Mesenchymal stem cell (in vitro differentiated cells and primary cell): ENCODE data around the gene NUDT16L1.

Experiments used
- DNase-seq: peaks from one replicate; pipeline ENCODE4 v3.0.0-alpha.2; 2013
- H2AFZ ChIP-seq: one replicate; pipeline ENCODE4 v1.6.1; 2013; ENCODE audit warnings: low read depth, mild to moderate bottlenecking, control low read depth, inconsistent platforms, low read length, moderate library complexity
- H2AK5ac ChIP-seq: 2 replicates; pipeline ENCODE4 v1.6.1; 2013; ENCODE audit warnings: low read length, moderate library complexity, mild to moderate bottlenecking, inconsistent platforms; ENCODE audit not compliant: severe bottlenecking
- H2BK120ac ChIP-seq: one replicate; pipeline ENCODE4 v1.6.1; 2013; ENCODE audit warnings: low read depth, mild to moderate bottlenecking, inconsistent platforms, low read length, moderate library complexity
- H2BK12ac ChIP-seq, 2 experiments: one replicate each; pipeline ENCODE4 v1.6.1; 2013; ENCODE audit warnings: inconsistent platforms in 2 of 2, low read length in 2 of 2, mild to moderate bottlenecking in 2 of 2, moderate library complexity in 2 of 2, control low read depth in 1 of 2
- H2BK15ac ChIP-seq: one replicate; pipeline ENCODE4 v1.6.1; 2013; ENCODE audit warnings: mild to moderate bottlenecking, low read depth, inconsistent platforms; ENCODE audit not compliant: poor library complexity, severe bottlenecking
- H2BK5ac ChIP-seq: 2 replicates; pipeline ENCODE4 v1.6.1; 2013; ENCODE audit warnings: low read depth, mild to moderate bottlenecking, low read length, control low read depth, inconsistent platforms; ENCODE audit not compliant: poor library complexity, severe bottlenecking
- H3K14ac ChIP-seq, 2 experiments: one replicate each; pipeline ENCODE4 v1.6.1; 2013; ENCODE audit warnings: inconsistent platforms in 2 of 2, low read length in 2 of 2, control low read depth in 1 of 2, mild to moderate bottlenecking in 1 of 2, moderate library complexity in 1 of 2
- H3K18ac ChIP-seq, 2 experiments: one replicate each; pipeline ENCODE4 v1.6.1; 2013; ENCODE audit warnings: inconsistent platforms in 2 of 2, low read length in 2 of 2, control low read depth in 1 of 2, low read depth in 1 of 2, mild to moderate bottlenecking in 1 of 2
- H3K23ac ChIP-seq, 2 experiments: one replicate each; pipeline ENCODE4 v1.6.1; 2013; ENCODE audit warnings: inconsistent platforms in 2 of 2, low read length in 2 of 2, mild to moderate bottlenecking in 2 of 2, moderate library complexity in 2 of 2, control low read depth in 1 of 2
- H3K27ac ChIP-seq: 2 replicates; pipeline ENCODE4 v1.5.1; 2013; ENCODE audit warnings: mild to moderate bottlenecking, moderate library complexity, low read length, control low read depth, inconsistent platforms; ENCODE audit not compliant: poor library complexity, severe bottlenecking
- H3K27me3 ChIP-seq, 2 experiments: 2 replicates each; pipeline versions ENCODE4 v1.6.1 to v1.7.0; 2013; ENCODE audit warnings: low read length in 2 of 2, mild to moderate bottlenecking in 2 of 2, moderate library complexity in 2 of 2, control low read depth in 1 of 2, inconsistent platforms in 1 of 2; ENCODE audit not compliant: control insufficient read depth in 1 of 2, insufficient read depth in 1 of 2
- H3K36me3 ChIP-seq, 2 experiments: 2 replicates each; pipeline versions ENCODE4 v1.6.1 to v1.7.0; 2013; ENCODE audit warnings: low read length in 2 of 2, control low read depth in 1 of 2, inconsistent platforms in 1 of 2, low read depth in 1 of 2, mild to moderate bottlenecking in 1 of 2; ENCODE audit not compliant: insufficient read depth in 2 of 2, control insufficient read depth in 1 of 2
- H3K4ac ChIP-seq, 2 experiments: one replicate each; pipeline ENCODE4 v1.6.1; 2013; ENCODE audit warnings: inconsistent platforms in 2 of 2, low read length in 2 of 2, mild to moderate bottlenecking in 2 of 2, moderate library complexity in 2 of 2, control low read depth in 1 of 2, low read depth in 1 of 2
- H3K4me1 ChIP-seq: 2 replicates; pipeline ENCODE4 v1.6.1; 2013; ENCODE audit warnings: low read depth, low read length, control low read depth; ENCODE audit not compliant: control insufficient read depth, insufficient read depth
- H3K4me2 ChIP-seq: 2 replicates; pipeline ENCODE4 v1.6.1; 2013; ENCODE audit warnings: low read length, mild to moderate bottlenecking, inconsistent platforms; ENCODE audit not compliant: poor library complexity, severe bottlenecking
- H3K4me3 ChIP-seq, 2 experiments: 2 replicates each; pipeline versions ENCODE4 v1.5.1 to v1.7.0; 2013; ENCODE audit warnings: low read length in 2 of 2, mild to moderate bottlenecking in 2 of 2, control low read depth in 1 of 2, low read depth in 1 of 2; ENCODE audit not compliant: insufficient read depth in 1 of 2
- H3K79me1 ChIP-seq: replicated peaks from 2 replicates; pipeline ENCODE4 v1.6.1; 2013; ENCODE audit warnings: mild to moderate bottlenecking, control low read depth, low read length, inconsistent platforms; ENCODE audit not compliant: poor library complexity, severe bottlenecking
- H3K9ac ChIP-seq: 2 replicates; pipeline ENCODE4 v1.7.0; 2013; ENCODE audit warnings: mild to moderate bottlenecking, low read length, moderate library complexity
- H3K9me3 ChIP-seq: 2 replicates; pipeline ENCODE4 v1.7.0; 2013; ENCODE audit warnings: mild to moderate bottlenecking, low read length; ENCODE audit not compliant: control insufficient read depth
- H4K8ac ChIP-seq: one replicate; pipeline ENCODE4 v1.6.1; 2013; ENCODE audit warnings: inconsistent platforms, mild to moderate bottlenecking, low read length, moderate library complexity
- H4K91ac ChIP-seq: one replicate; pipeline ENCODE4 v1.6.1; 2013; ENCODE audit warnings: mild to moderate bottlenecking, low read length, inconsistent platforms
- WGBS: methylation state at CpG from one replicate; pipeline ENCODE4 v1.1.7; 2013; ENCODE audit warnings: mixed read lengths; 5-methylcytosine and 5-hydroxymethylcytosine counted together

NUDT16L1 gene

GRCh38 chr16:4683255-4684057 is 9.9 kb upstream of the NUDT16L1 start:
- H3K79me1 ChIP-seq: peaks cover 66% of the 10 kb centered on the region
- no peak overlapping the region for H3K4ac ChIP-seq
- H4K8ac ChIP-seq: no peak overlapping the region
- no peaks in the 10 kb centered on the region for H3K27me3 ChIP-seq
- H4K91ac ChIP-seq: no peak overlapping the region
- no peak for DNase-seq
- no peak overlapping the region for H2BK120ac ChIP-seq
- H3K23ac ChIP-seq: no peak overlapping the region
- no peak overlapping the region for H3K4me2 ChIP-seq
- H2BK15ac ChIP-seq: no peak overlapping the region
- H3K4me3 ChIP-seq: no peak overlapping the region
- H2AFZ ChIP-seq: no peak overlapping the region
- peaks cover 50 to 100% of the 10 kb centered on the region in 2 experiments for H3K36me3 ChIP-seq
- H3K9me3 ChIP-seq: no peaks in the 10 kb centered on the region
- no peak overlapping the region for H2BK5ac ChIP-seq
- H3K27ac ChIP-seq: no peak overlapping the region
- H3K14ac ChIP-seq: peak overlapping the region in 1 of 2 experiments; percentile 11
- peaks cover 13% of the 10 kb centered on the region for H3K4me1 ChIP-seq
- H3K9ac ChIP-seq: no peak overlapping the region
- no peak overlapping the region for H2BK12ac ChIP-seq
- 93% methylated on average over 15 of the region's 17 CpGs for WGBS
- H2AK5ac ChIP-seq: no peak overlapping the region
- H3K18ac ChIP-seq: no peak overlapping the region

- no peak overlapping the region for H4K91ac ChIP-seq
- H3K9me3 ChIP-seq: no peaks in the 10 kb centered on the region
- H2AFZ ChIP-seq: no peak overlapping the region
- peaks cover 13% of the 10 kb centered on the region for H3K4me1 ChIP-seq
- no peak overlapping the region for H2BK15ac ChIP-seq
- no peak overlapping the region for H3K4me2 ChIP-seq
- no peak overlapping the region for H2BK120ac ChIP-seq
- no peak overlapping the region for H2BK12ac ChIP-seq
- H4K8ac ChIP-seq: no peak overlapping the region
- no peak overlapping the region for H2AK5ac ChIP-seq
- H2BK5ac ChIP-seq: no peak overlapping the region
- H3K18ac ChIP-seq: no peak overlapping the region
- no peak overlapping the region for H3K27ac ChIP-seq
- 98% methylated on average over 23 of the region's 23 CpGs for WGBS
- peaks cover 54 to 100% of the 10 kb centered on the region in 2 experiments for H3K36me3 ChIP-seq
- DNase-seq: no peak
- no peak overlapping the region for H3K9ac ChIP-seq
- no peak overlapping the region for H3K4ac ChIP-seq
- no peaks in the 10 kb centered on the region for H3K27me3 ChIP-seq
- H3K14ac ChIP-seq: peak overlapping the region in 1 of 2 experiments; percentile 11
- no peak overlapping the region for H3K23ac ChIP-seq
- H3K4me3 ChIP-seq: peak overlapping the region in 1 of 2 experiments; percentile 6
- peaks cover 59% of the 10 kb centered on the region for H3K79me1 ChIP-seq
These were observed 9.2 kb upstream of the NUDT16L1 start for GRCh38 chr16:4684058-4684715.

GRCh38 chr16:4684763-4685162 is 8.6 kb upstream of the NUDT16L1 start:
- Histone ChIP-seq H3K4me2 (no peak overlapping the region), H2BK12ac (no peak overlapping the region), H4K91ac (no peak overlapping the region), H3K4ac (no peak overlapping the region), H3K9me3 (no peaks in the 10 kb centered on the region), H3K36me3 (peaks cover 54 to 98% of the 10 kb centered on the region in 2 experiments), H3K9ac (no peak overlapping the region), H3K18ac (no peak overlapping the region), H2BK15ac (no peak overlapping the region), H2BK5ac (no peak overlapping the region), H3K4me3 (no peak overlapping the region), H4K8ac (no peak overlapping the region), H3K4me1 (peaks cover 13% of the 10 kb centered on the region), H3K23ac (no peak overlapping the region), H2AK5ac (no peak overlapping the region), H3K14ac (no peak overlapping the region), H3K79me1 (peaks cover 54% of the 10 kb centered on the region), H3K27ac (no peak overlapping the region), H2BK120ac (no peak overlapping the region), H3K27me3 (no peaks in the 10 kb centered on the region), H2AFZ (no peak overlapping the region)
- WGBS: 95% methylated on average over 13 of the region's 13 CpGs
- DNase-seq: no peak

- no peak overlapping the region for H3K27ac ChIP-seq
- peaks cover 14% of the 10 kb centered on the region for H3K4me1 ChIP-seq
- H3K9me3 ChIP-seq: no peaks in the 10 kb centered on the region
- no peak overlapping the region for H3K4me2 ChIP-seq
- no peak overlapping the region for H3K23ac ChIP-seq
- no peak overlapping the region for H2BK15ac ChIP-seq
- H3K36me3 ChIP-seq: peaks cover 58 to 98% of the 10 kb centered on the region in 2 experiments
- no peak overlapping the region for H2AK5ac ChIP-seq
- peaks cover 51% of the 10 kb centered on the region for H3K79me1 ChIP-seq
- no peak overlapping the region for H2AFZ ChIP-seq
- no peak overlapping the region for H3K4me3 ChIP-seq
- H2BK5ac ChIP-seq: no peak overlapping the region
- H4K8ac ChIP-seq: no peak overlapping the region
- 98% methylated on average over 13 of the region's 13 CpGs for WGBS
- H3K4ac ChIP-seq: no peak overlapping the region
- no peak overlapping the region for H3K18ac ChIP-seq
- no peak for DNase-seq
- no peak overlapping the region for H2BK120ac ChIP-seq
- H2BK12ac ChIP-seq: no peak overlapping the region
- no peak overlapping the region for H3K9ac ChIP-seq
- H3K14ac ChIP-seq: no peak overlapping the region
- no peak overlapping the region for H4K91ac ChIP-seq
- no peaks in the 10 kb centered on the region for H3K27me3 ChIP-seq
These were observed 8.1 kb upstream of the NUDT16L1 start for GRCh38 chr16:4685292-4685691.
